Panc1 (cell line): ENCODE data around the gene FXYD3. TPM values are rescaled to one million over a fixed set of nuclear protein-coding genes. Genes with fewer than 3 reads are reported as not detected.

Experiments used
- ATAC-seq: fragments of 200-7000 bp; cut with Tn5 transposase; 2 replicates; pipeline ENCODE4 v1.9.1; 2020; ENCODE audit warnings: mild to moderate bottlenecking, moderate library complexity
- BruUV-seq: library from RNA; stranded (reverse); fragments of 400-500 nt; replicated peaks from 2 replicates; lab custom pipeline; 2021; lab: Mats Ljungman, UMichigan
- CTCF ChIA-PET: fragments of 300-600 bp; sonication (Branson Sonifier 250); formaldehyde crosslinking; loops from one replicate; lab custom pipeline; 2022; ENCODE audit warnings: antibody characterized with exemption; lab: Charles Lee
- POLR2A ChIA-PET: fragments of 300-600 bp; sonication (Branson Sonifier 250); formaldehyde crosslinking; loops from one replicate; lab custom pipeline; 2022; ENCODE audit warnings: antibody characterized with exemption; lab: Charles Lee
- DNase-seq: peaks from one replicate; pipeline ENCODE4 v3.0.0-alpha.2; 2010; ENCODE audit warnings: low read depth, low spot score
- H3K27ac ChIP-seq: 2 replicates; pipeline ENCODE4 v1.5.1; 2011; ENCODE audit warnings: mild to moderate bottlenecking, low read length, inconsistent platforms
- H3K27me3 ChIP-seq: fragments of 200-500 bp; sonication (Bioruptor generic); 2 replicates; pipeline ENCODE4 v1.6.0; 2014; ENCODE audit warnings: low read length, inconsistent platforms; ENCODE audit not compliant: control insufficient read depth, insufficient read depth
- H3K36me3 ChIP-seq: fragments of 200-500 bp; sonication (Bioruptor generic); 2 replicates; pipeline ENCODE4 v1.5.1; 2014; ENCODE audit warnings: inconsistent platforms, mild to moderate bottlenecking, low read length, moderate library complexity; ENCODE audit not compliant: control insufficient read depth, insufficient read depth
- H3K4me1 ChIP-seq: 2 replicates; pipeline ENCODE4 v1.5.1; 2011; ENCODE audit warnings: inconsistent platforms, mild to moderate bottlenecking, low read length, moderate library complexity; ENCODE audit not compliant: control insufficient read depth, insufficient read depth
- H3K4me3 ChIP-seq, 2 experiments: 2 replicates each; pipeline ENCODE4 v1.5.1; 2011 to 2012; ENCODE audit warnings: low read depth in 2 of 2, low read length in 2 of 2, mild to moderate bottlenecking in 2 of 2, inconsistent platforms in 1 of 2, moderate library complexity in 1 of 2
- H3K9me3 ChIP-seq: fragments of 200-500 bp; sonication (Bioruptor generic); 2 replicates; pipeline ENCODE4 v1.5.1; 2014; ENCODE audit warnings: low read depth, mild to moderate bottlenecking, inconsistent platforms, low read length, moderate library complexity; ENCODE audit not compliant: control insufficient read depth, insufficient read depth
- POLR2AphosphoS5 ChIP-seq: IDR thresholded peaks from 2 replicates; pipeline ENCODE4 v1.6.1; 2012; ENCODE audit warnings: mild to moderate bottlenecking, low read depth, low read length, moderate library complexity
- REST ChIP-seq, 2 experiments: IDR thresholded peaks; 2 replicates each; pipeline ENCODE4 v1.6.1; 2011 to 2012; ENCODE audit warnings: low read depth in 2 of 2, control low read depth in 1 of 2, low read length in 1 of 2, mild to moderate bottlenecking in 1 of 2, moderate library complexity in 1 of 2; ENCODE audit not compliant: insufficient read depth in 1 of 2
- SIN3A ChIP-seq: IDR thresholded peaks from 2 replicates; pipeline ENCODE4 v1.6.1; 2012; ENCODE audit warnings: low read depth, mild to moderate bottlenecking, low read length, moderate library complexity, borderline replicate concordance; ENCODE audit not compliant: insufficient read depth
- TCF7L2 ChIP-seq: IDR thresholded peaks from 2 replicates; pipeline ENCODE4 v1.6.1; 2011; ENCODE audit warnings: mild to moderate bottlenecking, low read depth, low read length, inconsistent platforms
- in situ Hi-C: cut with HindIII; loops from 2 replicates; pipeline ENCODE4 v1.10.0; 2016; ENCODE audit warnings: low sequenced_read_pairs, low pct_unique_long_range_greater_than_20kb
- intact Hi-C: fragments of 100-400 bp; cut with micrococcal nuclease; formaldehyde crosslinking; loops from one replicate; pipeline ENCODE4 v1.10.0; 2022; ENCODE audit not compliant: unreplicated experiment
- total RNA-seq: library from RNA; stranded (reverse); gene quantifications from one replicate; pipeline ENCODE4 v1.2.1, GENCODE V29; 2021; ENCODE audit not compliant: unreplicated experiment
- TF ChIP-seq, protein P1 (sequence below): fragments of 450-650 bp; IDR thresholded peaks from 2 replicates; pipeline ENCODE4 v1.5.1; 2017; ENCODE audit warnings: mild to moderate bottlenecking

The FXYD3 gene
- total RNA-seq, 1 experiment from 2014 or later: not detected

GRCh38 chr19:35166100-35167063 is 50.8 kb downstream of the FXYD3 start:
- in situ Hi-C loops (no loop called here), intact Hi-C loops (no loop called here)
- Histone ChIP-seq H3K27ac (no peak overlapping the region), H3K36me3 (no peaks in the 10 kb centered on the region), H3K4me1 (no peaks in the 10 kb centered on the region), H3K27me3 (no peaks in the 10 kb centered on the region), H3K9me3 (peaks cover 33% of the 10 kb centered on the region; the same call in 1 of the 2 replicates), H3K4me3 (no peak overlapping the region)
- DNase-seq (no peak), ATAC-seq (no peak)
- TF ChIP-seq REST (IDR thresholded peaks at IDR 0.05; ENCODE audit: insufficient read depth in 1 of 2, low read depth in 2 of 2, low read length in 1 of 2): no peak
- TF ChIP-seq POLR2AphosphoS5: no peak
- TF ChIP-seq SIN3A: no peak
- TF ChIP-seq, protein P1, sequence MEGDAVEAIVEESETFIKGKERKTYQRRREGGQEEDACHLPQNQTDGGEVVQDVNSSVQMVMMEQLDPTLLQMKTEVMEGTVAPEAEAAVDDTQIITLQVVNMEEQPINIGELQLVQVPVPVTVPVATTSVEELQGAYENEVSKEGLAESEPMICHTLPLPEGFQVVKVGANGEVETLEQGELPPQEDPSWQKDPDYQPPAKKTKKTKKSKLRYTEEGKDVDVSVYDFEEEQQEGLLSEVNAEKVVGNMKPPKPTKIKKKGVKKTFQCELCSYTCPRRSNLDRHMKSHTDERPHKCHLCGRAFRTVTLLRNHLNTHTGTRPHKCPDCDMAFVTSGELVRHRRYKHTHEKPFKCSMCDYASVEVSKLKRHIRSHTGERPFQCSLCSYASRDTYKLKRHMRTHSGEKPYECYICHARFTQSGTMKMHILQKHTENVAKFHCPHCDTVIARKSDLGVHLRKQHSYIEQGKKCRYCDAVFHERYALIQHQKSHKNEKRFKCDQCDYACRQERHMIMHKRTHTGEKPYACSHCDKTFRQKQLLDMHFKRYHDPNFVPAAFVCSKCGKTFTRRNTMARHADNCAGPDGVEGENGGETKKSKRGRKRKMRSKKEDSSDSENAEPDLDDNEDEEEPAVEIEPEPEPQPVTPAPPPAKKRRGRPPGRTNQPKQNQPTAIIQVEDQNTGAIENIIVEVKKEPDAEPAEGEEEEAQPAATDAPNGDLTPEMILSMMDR: no peak
- no peak for TF ChIP-seq TCF7L2
- no TSS peak for BruUV-seq
- ChIA-PET CTCF (no interaction called here), POLR2A (no interaction called here)

DNA sequence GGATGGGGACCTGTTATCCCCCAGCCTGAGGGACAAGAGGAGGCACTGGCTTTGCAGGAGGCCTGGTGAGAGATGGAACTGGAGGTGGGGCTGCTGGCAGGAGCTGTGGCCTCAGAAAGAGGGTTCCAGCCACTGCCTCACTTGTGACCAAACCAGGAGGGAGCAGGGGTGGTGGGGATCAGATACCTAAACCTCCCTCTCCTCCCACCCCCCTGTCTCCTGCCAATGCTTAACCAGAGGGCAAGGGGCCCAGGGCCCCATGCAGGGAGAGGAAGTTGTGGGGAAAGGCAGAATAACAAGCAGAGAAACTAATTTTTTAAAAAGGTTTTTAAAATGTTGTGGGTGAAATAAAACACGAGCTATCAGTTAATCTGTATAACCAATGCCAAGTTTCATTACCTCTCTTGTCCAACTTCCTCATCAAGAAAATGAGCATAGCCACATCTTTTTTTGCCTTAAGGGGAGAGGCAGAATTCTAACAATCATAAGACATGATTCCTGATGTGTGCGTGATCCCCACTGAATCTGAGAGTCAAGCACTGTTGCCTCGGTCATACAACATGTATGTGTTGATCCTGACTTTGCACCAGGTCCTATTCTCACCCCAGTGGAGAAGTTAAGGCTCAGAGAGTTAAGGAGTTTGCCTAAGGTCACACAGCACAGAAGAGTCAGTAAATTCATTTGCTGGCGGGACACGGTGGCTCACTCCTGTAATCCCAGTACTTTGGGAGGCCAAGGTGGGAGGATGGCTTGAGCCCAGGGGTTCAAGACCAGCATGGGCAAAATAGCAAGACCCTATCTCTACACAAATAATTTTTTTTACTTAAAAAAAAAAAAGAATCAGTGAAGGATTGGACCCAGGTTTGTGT is 51.9 kb downstream of the FXYD3 start:
- H3K27ac ChIP-seq: no peak overlapping the region
- in situ Hi-C loops: no loop called here
- H3K4me3 ChIP-seq: no peak overlapping the region
- no peaks in the 10 kb centered on the region for H3K4me1 ChIP-seq
- ChIA-PET POLR2A (no interaction called here), CTCF (no interaction called here)
- no peak for TF ChIP-seq SIN3A
- TF ChIP-seq, protein P1: no peak
- TF ChIP-seq POLR2AphosphoS5: no peak
- TF ChIP-seq REST (IDR thresholded peaks at IDR 0.05; ENCODE audit: insufficient read depth in 1 of 2, low read depth in 2 of 2, low read length in 1 of 2): no peak
- no peak for TF ChIP-seq TCF7L2
- no peaks in the 10 kb centered on the region for H3K27me3 ChIP-seq
- BruUV-seq: no TSS peak
- no peaks in the 10 kb centered on the region for H3K36me3 ChIP-seq
- DNase-seq (no peak), ATAC-seq (no peak)
- intact Hi-C loops: no loop called here
- H3K9me3 ChIP-seq: peaks cover 33% of the 10 kb centered on the region; the same call in 1 of the 2 replicates
